ENCODE measurements around the gene MRPL55.
A peak's percentile ranks its signal among the peaks of the same experiment; 100 is the strongest.

The MRPL55 gene

DNA sequence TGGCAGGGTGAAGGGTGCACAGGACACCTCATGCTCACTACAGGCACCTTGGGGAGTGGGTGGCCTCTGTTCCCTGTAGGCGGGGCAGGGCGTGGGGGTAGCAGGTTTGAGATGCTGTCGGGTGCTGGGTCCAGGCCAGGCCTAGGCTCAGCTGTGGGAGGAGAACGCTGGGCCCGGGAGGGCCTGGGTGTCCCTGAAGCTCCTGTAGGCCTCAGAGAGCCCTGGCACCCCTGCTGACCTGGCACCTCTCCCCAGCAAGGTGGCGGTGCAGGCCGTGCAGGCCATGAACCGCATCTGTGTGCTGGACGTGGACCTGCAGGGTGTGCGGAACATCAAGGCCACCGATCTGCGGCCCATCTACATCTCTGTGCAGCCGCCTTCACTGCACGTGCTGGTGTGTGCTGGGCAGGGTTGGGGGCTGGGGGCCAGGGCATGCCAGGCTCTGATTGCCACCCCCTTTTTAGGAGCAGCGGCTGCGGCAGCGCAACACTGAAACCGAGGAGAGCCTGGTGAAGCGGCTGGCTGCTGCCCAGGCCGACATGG, 38.1 kb upstream of the MRPL55 start:
- DNase-seq = no peak

DNA sequence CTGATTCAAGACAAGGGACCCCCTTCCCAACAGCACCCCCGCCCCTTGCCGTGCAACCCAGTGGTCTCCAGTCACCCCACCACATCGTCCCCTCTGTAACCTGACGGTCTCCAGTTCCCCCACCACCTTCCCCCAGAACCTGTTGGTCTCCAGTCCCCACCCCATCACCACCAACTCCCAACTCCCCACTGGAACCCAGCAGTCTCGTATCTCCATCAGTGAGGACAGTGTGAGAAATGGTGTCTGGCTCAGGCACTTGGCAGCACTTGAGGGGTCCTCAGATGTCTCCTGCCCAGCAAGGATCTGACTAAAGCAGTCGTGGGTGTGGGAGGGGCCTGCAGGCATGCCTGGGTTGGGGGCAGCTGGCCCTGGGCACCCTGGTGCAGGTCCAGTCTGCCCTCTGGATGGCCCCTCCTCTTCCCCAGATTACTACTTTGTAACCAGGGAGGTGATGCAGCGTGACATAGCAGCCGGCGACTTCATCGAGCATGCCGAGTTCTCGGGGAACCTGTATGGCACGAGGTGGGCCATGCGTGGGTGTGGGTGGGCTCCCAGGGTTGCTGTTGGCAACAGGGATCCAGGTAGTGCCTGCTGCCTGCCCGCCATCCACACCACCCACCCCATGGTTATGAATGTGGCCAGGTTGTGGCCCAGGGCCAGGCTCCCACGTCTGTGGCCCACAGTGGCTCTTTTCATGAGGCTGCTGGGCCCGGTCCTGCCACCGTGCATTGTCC, 37.5 kb upstream of the MRPL55 start:
- DNase-seq = no peak

DNA sequence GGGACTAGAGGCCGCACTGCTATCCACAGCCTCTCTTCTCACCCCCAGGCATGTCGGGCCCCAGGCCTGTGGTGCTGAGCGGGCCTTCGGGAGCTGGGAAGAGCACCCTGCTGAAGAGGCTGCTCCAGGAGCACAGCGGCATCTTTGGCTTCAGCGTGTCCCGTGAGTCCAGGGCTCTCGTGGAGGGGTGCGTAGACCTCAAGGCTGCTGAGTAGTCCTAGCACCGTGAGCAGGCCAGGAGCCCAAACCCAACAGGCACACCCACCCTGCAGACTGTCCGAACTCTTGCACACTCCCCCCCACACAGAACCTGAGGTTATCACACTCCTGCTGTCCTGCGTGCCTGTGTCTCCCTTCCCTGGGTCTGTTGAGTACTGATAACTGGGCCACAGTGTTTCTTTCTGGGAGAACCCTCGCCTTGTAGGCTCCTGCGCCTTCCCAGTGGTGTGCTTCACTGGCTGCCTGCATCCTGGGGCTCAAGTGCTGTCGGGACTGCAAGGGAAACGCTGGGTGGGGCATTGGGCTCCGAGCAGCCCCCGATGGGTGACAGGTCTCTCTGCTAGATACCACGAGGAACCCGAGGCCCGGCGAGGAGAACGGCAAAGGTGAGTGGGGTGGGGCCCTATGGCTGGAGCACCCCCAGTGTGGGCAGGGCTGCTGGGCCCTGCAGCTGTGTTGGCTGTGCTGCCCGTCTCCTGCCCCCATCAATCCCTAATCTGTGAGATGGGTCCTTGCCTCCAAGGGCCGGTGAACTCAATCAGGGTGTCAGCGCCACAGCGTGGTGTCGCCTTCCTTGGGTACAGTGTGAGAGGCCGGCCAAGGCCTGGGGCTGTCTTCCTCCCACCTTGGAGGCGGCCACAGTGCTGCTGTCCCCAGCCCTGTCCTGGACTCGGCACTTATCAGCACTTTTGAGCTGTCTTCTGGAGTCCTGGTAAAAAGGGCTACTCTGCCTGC, 36.6 kb upstream of the MRPL55 start:
- DNase-seq = no peak

DNA sequence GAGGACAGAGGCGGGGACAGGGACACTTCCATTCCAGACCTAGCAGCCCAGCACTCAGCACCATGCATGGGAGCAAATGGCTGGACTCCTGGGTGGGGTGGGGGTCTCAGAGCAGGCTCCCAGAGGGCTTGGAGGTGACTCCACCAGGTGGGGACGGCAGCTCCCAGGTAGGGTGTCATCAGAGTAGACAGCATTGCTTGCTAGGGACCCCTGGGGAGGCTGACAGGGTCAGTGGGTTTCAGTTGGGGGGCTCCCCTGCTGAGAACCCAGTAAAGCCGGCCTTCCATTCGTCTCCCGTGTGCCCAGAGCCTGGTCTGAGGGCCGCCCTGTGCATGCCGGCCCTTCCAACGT, 35.9 kb upstream of the MRPL55 start:
- no peak for DNase-seq

DNA sequence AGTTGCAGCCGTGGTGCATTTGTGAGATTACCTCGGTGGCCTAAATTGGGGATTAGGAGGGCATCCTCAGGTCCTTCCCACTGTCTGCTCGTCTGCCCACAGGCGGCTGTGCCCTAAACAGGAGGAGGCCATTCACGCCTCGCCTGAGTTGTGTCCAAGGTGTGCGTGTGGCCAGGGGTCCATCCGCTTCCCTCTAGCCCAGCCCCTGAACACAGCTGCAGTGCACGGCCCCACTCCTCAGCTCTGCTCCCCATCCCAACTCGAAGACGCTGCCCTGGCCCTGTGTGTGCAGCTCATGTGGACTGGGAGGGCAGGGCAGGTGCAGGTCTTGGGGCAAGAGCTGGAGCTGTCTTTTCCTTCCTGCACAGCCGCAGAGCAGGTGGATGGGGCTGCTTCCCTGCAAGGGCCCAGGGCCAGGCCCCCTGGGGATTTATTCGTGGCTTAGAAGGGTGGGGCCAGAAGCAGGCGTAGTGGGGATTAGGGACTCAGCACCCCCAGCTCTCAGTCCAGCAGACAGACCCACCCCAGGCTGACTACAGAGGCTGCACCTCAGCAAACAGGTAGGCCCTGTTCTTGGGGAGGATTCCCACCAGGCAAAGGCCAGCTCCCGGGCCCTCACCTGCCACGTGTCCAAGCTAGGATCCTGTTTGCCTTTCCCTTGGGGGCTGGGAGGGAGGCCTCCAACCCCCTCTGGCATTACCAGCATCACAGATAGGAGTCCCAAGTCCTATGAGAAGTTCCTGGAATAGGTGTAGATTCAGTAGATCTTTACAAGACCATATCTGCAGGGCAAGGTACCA, 35.3 kb upstream of the MRPL55 start:
- DNase-seq = no peak

DNA sequence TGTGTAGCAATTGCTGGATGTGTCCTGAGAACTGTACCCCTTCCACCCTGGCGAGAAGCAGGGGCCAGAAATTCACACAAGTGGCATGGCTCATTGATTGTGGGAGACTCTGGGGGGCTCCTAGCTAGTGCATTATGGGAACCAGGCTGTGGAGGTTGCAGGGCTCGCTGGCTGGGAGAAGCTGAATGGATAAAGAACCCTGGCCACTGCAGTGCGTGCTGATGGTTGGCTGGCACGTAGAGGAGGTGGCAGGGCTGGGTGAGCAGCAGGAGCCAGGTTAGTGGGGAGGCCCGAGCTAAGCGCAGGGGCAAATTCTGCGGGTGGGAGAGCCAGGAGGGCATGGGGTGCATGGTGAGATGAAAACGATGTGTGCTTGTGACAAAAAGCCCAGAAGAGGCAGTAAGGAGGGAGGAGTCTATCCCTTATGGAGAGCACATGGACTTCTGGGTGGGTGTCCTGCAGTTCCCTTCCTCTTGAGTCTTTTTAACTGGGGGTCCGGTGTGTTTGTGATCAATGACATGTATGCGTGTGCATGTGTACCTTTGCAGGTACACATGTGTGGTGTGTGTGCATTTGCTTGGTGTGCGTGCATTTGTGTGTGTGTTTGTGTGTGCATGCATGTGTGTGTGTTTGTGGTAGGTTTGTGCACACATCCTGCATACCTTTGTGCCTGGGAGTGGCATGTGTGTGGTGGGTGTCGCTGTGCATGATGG, 34.5 kb upstream of the MRPL55 start:
- DNase-seq = no peak

DNA sequence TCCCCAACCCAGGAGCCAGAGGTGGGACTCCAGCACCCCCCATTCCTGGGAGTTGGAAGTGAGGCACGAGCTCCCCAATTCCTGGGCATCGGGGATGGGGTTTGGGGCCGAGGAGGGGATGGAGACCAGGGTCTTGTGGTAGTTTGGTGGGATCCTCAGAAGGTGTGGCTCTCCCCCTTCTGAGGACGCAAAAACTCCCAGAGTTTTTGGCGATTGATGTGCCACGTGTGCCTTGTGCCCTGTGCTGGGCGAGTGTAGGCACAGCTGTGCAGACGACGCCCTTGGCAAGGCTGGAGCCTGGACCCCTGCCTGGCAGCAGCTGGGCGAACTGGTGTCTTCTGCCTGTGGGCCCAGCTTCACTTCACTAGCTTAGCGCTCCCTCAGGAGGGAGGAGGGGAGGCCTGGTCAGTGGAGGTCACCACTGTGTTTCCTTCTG, 33.6 kb upstream of the MRPL55 start:
- no peak for DNase-seq

DNA sequence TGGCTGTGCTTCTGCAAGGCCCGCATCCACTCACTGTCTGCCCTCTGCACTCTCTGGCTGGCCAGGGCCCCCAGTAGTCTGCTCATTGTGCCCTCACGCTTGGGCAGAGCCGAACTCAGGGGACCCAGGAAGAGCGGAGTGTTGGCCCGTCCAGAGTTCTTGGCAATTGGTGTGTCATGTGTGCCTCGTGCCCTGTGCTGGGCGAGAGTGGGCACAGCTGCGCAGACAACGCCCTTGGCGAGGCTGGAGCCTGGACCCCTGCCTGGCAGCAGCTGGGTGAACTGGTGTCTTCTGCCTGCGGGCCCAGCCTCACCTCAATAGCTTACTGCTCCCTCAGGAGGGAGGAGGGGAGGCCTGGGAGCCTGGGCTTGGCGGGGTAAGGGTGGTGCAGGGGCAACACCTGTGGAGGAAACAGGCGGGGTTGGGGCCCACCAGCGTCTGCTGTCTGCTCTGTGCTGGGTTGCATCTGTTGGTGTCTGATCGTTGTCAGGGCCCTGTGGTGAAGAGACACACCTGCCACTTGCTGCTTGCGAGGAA, 33.1 kb upstream of the MRPL55 start:
- DNase-seq = no peak

DNA sequence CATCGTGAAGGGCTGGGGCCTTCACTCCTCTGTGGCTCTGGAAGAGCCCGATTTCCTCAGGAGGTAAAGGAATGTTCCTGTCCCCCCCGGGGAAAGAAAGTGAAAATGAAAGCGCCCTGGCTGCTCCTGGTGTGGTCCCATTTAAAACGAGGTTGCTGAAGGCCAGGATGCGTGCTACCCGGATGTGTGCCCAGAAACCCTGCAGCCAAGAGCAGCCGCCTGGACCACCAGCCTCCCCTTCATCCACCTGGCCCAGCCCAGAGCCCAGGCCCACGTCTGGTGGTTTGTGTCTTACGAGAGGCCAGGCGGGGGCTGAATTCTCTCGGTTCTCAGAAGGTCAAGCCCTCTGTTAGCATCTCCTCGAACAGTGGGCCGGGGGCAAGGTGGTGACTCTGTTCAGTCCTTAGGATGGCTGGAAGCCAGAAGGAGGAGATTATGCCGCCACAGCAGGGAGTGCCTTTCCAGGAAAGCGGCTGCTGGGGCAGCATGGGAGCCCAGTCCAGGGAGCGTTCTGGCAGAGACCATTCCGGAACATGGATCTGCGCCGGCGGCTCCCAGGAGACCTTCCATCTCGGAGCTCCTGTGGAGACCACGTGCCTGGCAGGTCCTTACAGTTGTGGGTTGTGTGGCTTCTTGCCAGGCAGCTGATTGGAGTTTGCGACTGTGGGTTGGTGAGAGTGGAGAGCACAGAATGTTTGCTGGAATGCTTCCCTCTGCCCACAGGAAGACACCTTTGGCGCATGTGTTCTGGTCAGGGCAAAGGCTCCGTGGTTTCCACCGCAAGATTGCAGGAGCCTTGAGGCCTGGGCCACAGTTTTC, 32.3 kb upstream of the MRPL55 start:
- no peak for DNase-seq

DNA sequence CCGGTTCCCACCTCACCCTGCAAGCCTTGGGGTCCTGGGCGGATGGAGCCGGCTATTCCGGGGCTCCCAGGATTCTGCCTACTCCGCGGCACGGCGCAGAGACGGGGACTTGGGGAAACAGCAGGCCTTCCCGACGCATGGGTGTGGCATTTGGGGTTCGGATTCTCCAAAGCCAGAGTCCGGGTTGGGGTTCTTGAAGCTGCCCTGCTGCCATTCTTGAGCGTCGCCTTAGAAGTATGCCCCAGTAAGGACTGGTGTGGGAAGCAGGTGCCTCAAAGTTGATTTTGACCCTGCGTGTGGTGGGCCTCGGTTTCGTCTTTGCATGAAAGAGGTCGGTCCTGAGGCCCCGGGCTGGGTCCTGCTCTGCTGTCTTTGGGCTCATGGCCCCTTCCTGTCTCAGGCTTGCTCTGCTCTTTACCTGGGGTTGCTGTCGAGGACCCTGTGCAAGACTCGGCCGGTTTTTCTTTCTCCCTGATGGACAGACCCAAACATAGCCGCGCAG, 31.7 kb upstream of the MRPL55 start:
- no peak for DNase-seq

DNA sequence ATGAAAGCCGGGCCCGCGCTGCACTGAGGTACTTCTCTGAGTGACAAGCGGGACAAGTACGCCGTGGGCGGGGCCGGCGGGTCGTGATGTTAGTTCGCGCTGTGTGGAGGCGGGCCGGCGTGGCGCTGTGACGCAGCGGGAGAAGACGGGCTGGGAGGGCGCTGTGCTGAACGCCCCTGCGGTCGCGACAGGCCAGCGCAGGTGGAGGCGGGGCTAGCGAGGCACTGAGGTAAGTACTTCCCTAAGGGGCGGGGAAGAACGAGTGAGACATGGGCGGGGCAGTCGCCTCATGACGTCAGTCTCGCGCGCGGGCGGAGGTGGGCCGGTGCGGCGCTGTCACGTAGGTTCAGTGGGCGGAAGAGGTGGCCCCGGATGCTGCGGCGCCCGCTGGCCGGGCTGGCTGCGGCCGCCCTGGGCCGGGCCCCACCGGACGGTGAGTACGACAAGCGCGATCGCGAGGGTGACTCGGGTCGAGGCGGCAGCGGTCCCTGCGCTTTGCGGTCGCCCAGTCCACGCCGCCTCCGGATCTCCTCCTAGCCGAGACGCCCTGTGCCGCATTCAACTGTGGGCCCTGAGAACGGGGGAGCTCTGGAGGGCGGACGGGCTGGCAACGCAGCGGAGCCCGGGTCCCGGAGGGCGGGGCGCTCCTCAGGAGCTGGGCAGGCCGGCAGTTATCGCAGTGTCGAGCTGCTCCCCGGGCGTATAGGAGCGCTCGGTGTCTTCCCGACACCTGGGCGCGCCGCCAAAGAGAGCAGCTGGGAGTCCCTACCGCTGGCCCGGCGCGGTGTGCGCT, 31.0 kb upstream of the MRPL55 start, which contains the start of gene GUK1:
Gene GUK1, plus strand, starts transcription at position 349 of the 793 bp plus-strand sequence. Its CDS starts 24 bp downstream, at position 373.
- peak; percentile 98 for DNase-seq

DNA sequence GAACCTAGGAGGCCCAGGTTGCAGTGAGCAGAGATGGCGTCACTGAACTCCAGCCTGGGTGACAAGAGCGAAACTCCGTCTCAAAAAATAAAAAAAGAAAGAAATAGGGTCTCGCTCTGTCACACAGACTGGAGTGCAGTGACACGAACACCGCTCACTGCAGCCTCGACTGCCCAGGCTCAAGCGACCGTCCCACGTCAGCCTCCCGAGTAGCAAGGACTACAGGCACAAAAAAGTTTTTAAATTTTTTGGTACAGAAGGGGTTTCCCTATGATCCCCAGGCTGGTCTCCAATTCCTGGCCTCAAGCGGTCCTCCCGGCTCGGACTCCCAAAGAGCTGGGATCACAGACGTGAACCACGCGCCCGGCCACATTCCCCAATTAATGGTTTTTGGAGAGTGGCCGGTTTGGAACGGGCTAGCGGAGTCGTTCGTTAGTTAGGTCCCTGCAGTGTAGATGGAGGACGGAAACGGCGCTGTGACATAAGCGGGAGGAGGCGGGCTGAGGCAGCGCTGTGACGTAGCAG, 30.4 kb upstream of the MRPL55 start:
- no peak for DNase-seq

DNA sequence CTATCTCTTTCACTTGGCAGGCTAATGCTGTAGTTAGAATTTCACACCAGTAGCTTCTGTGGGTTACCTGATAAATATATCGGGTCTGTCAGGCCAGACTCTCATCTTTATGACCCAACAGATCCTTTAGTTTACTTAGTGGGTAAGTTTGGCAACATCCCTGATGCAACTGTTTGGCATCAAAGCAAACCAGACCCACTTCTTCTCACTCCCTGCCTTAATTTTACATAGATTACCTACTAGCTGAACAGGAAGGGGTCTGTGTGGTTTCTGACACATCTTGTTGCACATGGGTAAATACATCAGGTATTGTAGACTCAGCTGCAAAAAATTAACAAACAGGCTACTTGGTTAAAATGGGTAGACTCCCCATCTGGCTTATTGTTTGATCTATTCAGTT, 27.8 kb upstream of the MRPL55 start:
- DNase-seq = no peak

DNA sequence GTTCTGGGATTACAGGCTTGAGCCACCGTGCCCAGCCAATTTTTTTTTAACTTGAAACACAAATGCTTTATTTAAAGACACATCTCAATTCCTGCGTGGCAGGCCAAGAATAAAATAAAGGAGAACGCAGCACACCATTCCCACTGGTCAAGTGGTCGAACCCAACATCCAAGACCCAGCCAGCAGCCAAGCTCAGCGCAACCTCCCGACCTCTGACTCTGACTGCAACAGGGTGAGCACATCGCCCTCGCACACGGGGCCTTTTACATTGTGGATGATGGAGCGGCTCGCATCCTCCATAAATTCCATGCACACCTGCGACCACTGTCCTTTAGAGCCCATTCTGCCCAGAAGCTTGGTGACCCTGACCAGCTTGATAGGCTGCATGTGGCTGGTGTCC, 25.5 kb upstream of the MRPL55 start:
- no peak for DNase-seq

DNA sequence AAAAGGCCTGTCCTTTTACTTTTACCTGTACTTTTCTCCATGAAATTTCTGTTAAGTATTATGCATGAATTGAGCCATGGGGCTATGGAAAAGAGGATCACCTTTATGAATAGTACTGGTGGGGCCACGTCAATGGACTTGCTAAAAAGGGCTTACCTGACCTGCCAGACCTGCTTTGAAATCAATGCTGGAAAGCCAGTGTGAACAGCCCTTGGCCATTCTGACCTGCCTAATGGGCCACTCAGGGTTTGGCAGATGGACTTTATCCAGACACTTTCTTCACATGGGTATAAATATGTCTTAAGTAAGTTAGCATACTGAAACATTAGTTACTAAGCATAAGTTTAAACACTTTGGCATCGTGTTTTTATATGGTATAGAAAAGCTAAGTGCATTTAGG, 22.7 kb upstream of the MRPL55 start:
- no peak for DNase-seq

DNA sequence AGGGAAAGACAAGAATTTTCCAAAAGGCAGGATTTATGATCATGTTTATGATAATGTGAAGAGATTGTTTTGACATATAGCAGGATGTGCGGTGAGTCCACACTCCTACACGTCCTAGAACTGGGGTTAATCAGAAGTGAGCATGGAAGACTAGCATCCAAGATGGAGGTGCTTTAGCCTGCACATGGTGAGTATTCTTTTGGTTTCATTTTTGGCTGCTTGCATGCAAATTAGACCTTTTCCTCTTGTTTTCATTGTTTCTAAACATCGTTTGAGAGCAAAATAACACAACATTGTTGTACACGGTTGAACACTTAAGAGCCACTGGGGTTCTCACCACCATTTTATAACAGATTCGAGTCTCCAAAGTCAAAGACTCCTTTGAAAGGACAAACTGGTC, 16.1 kb upstream of the MRPL55 start:
- no peak for DNase-seq

DNA sequence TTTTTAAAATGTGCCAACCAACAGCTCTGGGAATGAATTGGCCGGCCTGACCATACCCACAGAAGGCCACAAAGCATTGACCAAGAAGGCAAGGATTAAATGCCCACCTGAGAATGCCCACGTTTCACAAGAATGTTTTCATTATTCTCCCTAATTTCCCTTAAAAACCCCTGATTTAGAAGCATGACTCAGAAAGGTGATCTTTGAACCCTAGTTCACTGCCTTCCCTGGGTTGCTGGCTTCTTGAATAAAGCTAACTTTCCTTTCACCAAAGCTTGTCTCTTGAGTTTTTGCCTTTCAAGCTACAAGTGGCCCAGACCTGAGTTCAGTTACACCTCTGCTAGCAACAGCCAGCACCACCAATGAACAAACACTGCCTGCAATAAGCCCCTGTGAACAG, 14.4 kb upstream of the MRPL55 start:
- no peak for DNase-seq

DNA sequence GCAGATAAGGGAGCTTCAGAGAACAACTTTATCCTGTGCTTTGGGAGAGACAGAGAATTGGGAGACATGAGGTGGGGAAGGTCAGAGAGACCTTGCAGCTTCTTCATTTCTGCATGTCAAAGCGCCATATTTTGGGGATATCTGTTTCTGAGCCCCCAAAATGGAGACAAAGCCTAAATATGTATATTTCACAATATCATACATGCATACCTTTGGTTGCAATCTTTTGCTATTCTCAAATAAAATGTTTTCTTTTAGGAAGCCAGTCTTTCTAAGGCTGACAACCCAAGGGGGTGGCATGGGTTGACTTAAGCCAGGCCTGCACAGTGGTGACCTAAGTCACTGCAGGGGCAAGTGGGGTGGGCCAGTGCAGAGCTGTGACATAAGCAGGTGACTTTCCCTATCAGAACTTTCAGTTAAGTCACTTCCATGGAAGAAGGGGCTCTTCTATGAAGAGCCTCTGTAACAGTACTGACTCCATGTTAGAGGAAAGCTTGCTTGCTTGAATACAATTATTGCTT, 13.9 kb upstream of the MRPL55 start:
- no peak for DNase-seq

DNA sequence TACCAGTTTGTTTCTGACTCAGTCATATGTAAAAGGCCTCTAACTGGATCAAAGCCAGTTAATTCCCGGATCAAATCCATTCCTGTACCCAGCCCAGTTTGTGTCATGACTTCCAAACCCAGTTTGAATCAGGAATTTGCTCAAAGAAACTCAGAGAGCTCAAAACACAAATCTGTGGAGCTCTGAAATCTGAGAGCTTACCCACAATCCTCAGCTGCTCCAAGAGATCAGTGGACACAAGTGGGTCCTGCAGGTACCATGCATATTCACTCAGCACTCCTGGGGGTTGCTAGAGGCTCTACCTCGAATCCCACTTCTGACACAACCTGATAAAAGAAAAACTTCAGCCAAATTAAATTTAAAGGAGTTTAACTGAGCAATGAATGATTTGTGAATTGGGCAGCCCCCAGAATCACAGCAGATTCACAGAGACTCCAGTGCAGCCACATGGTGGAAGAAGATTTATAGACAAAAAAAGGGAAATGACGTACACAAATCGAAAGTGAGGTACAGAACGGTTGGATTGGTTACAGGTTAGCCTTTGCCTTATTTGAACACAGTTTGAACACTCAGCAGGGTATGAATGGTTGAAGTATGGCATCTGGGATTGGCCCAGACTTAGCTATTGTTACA, 11.9 kb upstream of the MRPL55 start:
- no peak for DNase-seq
